Loucy (cell line): Measurements from ENCODE around the gene ZNF490.

ENCODE experiments used
- CTCF ChIP-seq: fragments of 200-600 bp; sonication (generic); conservative IDR thresholded peaks from 2 replicates; pipeline ENCODE4 v1.5.1; 2014; ENCODE audit warnings: mild to moderate bottlenecking, antibody characterized with exemption, low read length
- EZH2phosphoT487 ChIP-seq: fragments of 200-600 bp; IDR thresholded peaks from 2 replicates; pipeline ENCODE4 v1.6.1; 2018; ENCODE audit warnings: antibody characterized with exemption, mild to moderate bottlenecking, moderate library complexity, borderline replicate concordance

- TF ChIP-seq CTCF: no peak
- no peak for TF ChIP-seq EZH2phosphoT487
These were observed 26.0 kb upstream of the ZNF490 start for GRCh38 chr19:12636631-12637030.
